NCI-H446 treated with DMSO at 0.1 percent for 48 hours (cell line): ENCODE measurements around the gene OR5H15.
"Not testable (repeated sequence)": the region's sequence is repeated elsewhere in the genome, so short reads cannot be mapped to it uniquely, and the experiment has no call there.

Experiments used
- DNase-seq: peaks from one replicate; lab custom pipeline; 2025; lab: John Stamatoyannopoulos, UW

The OR5H15 gene

GRCh38 chr3:98166396-98166795 lies at the start of gene OR5H15:
OR5H15 (plus strand) TSS chr3:98166696; CDS start chr3:98168700, 2,004 bp downstream.
- no peak for DNase-seq

GRCh38 chr3:98130421-98130820 lies 36.1 kb upstream of the OR5H15 start, which contains the start of gene OR5H1:
OR5H1 (plus strand) TSS chr3:98130721; CDS start chr3:98132698, 1,977 bp downstream.
- DNase-seq = no peak

- DNase-seq = no peak
Observed at GRCh38 chr3:98136631-98137030, 29.9 kb upstream of the OR5H15 start.

GRCh38 chr3:98137826-98138557 lies 28.5 kb upstream of the OR5H15 start:
- not testable (repeated sequence) for DNase-seq

- no peak for DNase-seq
Observed at GRCh38 chr3:98140531-98140930, 26.0 kb upstream of the OR5H15 start.

- no peak for DNase-seq
Observed at GRCh38 chr3:98147179-98147578, 19.3 kb upstream of the OR5H15 start, which contains the start of gene OR5H14. OR5H14 (plus strand) TSS chr3:98147479; CDS start chr3:98149386, 1,907 bp downstream.

GRCh38 chr3:98148751-98149150 lies 17.7 kb upstream of the OR5H15 start:
- DNase-seq = no peak

- not testable (repeated sequence) for DNase-seq
Observed at GRCh38 chr3:98149456-98149855, 17.0 kb upstream of the OR5H15 start.

- no peak for DNase-seq
Observed at GRCh38 chr3:98151241-98151640, 15.3 kb upstream of the OR5H15 start.

GRCh38 chr3:98171071-98171470 lies 4.6 kb downstream of the OR5H15 start:
- DNase-seq = no peak

GRCh38 chr3:98172621-98173020 lies 6.1 kb downstream of the OR5H15 start:
- DNase-seq = no peak

GRCh38 chr3:98180319-98180890 lies 13.9 kb downstream of the OR5H15 start:
- no peak for DNase-seq

- no peak for DNase-seq
Observed at GRCh38 chr3:98182196-98182595, 15.7 kb downstream of the OR5H15 start.

- no peak for DNase-seq
Observed at GRCh38 chr3:98185180-98185579, 18.7 kb downstream of the OR5H15 start.

GRCh38 chr3:98188545-98188944 lies 22.0 kb downstream of the OR5H15 start:
- DNase-seq = no peak

- not testable (repeated sequence) for DNase-seq
Observed at GRCh38 chr3:98190911-98191310, 24.4 kb downstream of the OR5H15 start.

GRCh38 chr3:98196293-98196692 lies 29.8 kb downstream of the OR5H15 start:
- not testable (repeated sequence) for DNase-seq

- no peak for DNase-seq
Observed at GRCh38 chr3:98199020-98199419, 32.5 kb downstream of the OR5H15 start.

GRCh38 chr3:98209244-98209643 lies 42.7 kb downstream of the OR5H15 start:
- DNase-seq = no peak

GRCh38 chr3:98213276-98213675 lies 46.8 kb downstream of the OR5H15 start:
- no peak for DNase-seq

GRCh38 chr3:98215051-98215450 lies 48.6 kb downstream of the OR5H15 start:
- DNase-seq = no peak
